GM12872 (cell line): ENCODE data around the gene ACSS1.

Experiments used
- TF ChIP-seq, protein P1 (sequence below): IDR thresholded peaks from 3 replicates; pipeline ENCODE4 v1.5.1; 2011; ENCODE audit warnings: low read depth, mild to moderate bottlenecking, low read length, moderate library complexity; ENCODE audit not compliant: insufficient read depth

Gene ACSS1

DNA sequence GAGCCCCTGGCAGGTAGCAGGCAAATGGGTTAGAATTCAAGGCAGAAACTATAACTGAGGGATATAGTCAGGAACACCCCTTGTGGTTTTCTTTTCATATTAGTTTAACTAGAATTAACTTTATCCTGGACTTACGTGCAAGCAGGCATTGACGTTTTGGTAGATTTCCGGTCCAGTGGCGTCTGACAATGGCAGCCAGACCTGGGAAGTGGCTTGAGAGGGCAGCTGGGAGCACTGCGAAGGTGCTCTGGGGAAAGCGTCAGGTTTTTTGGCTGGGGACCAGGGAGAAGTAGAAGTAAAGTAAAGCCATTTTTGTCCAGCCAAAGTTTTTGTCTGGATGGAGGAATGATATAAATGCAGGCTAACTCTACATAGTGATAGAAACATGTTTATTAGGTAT is 8.4 kb upstream of the ACSS1 start:
- TF ChIP-seq, protein P1, sequence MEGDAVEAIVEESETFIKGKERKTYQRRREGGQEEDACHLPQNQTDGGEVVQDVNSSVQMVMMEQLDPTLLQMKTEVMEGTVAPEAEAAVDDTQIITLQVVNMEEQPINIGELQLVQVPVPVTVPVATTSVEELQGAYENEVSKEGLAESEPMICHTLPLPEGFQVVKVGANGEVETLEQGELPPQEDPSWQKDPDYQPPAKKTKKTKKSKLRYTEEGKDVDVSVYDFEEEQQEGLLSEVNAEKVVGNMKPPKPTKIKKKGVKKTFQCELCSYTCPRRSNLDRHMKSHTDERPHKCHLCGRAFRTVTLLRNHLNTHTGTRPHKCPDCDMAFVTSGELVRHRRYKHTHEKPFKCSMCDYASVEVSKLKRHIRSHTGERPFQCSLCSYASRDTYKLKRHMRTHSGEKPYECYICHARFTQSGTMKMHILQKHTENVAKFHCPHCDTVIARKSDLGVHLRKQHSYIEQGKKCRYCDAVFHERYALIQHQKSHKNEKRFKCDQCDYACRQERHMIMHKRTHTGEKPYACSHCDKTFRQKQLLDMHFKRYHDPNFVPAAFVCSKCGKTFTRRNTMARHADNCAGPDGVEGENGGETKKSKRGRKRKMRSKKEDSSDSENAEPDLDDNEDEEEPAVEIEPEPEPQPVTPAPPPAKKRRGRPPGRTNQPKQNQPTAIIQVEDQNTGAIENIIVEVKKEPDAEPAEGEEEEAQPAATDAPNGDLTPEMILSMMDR: no peak

DNA sequence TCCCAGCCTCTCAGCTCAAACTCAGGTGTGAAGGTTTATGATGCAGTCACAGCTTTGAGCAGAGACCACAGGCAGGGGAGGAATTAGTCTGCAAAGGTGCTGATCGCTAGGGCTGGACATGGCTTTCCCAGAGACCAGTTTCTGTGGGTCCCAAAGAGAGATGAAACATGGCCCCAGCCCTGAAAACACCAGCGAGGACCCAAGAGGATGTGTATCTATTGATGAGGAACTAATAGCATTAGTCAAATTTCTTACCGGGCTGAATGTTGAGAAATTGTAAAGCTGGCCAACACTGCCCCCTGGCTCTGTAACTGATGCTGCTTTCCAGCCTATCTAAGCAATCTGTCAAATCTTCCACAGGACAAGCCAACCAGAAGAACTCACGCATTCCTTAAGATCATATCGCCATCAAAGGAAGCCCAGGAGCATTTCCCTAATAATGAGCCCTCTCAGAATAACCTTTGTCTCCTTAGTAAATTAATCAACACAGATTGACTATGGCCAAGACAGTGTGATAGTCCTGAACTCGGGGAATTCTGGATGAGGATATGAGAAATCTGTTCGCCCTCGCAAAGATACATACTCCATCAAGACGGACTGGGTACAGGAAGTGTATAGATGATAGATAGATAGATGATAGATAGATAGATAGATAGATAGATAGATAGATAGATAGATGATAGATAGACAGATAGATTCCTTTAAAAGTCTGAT is 7.8 kb upstream of the ACSS1 start:
- TF ChIP-seq, protein P1: peak; percentile 76

DNA sequence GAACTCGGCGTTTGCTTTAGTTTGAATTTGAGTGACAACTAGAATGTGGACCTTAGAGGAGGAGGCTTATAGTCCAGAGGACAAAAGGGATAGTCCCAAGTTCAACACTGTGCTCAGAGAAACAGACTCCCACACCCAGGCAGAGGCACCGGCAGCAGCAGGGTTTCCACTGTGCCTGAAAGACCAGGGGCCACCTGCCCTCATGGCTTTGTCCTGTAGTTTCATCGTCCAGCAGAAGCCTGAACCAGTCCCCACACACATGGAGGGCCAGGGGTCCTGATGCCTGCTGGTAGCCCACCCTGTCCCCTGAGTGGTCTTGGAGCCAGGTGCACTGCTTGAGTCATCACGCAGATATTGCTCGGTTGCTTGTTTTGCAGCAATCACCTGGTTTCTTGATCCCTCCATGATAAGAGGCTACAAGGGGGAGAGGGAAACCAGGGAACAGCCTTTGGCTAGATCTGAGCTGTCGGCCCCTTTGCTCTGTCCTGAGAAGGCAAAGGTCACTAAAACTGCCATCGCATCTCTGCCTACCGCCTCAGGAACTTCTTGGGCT is 7.2 kb upstream of the ACSS1 start:
- TF ChIP-seq, protein P1: no peak

DNA sequence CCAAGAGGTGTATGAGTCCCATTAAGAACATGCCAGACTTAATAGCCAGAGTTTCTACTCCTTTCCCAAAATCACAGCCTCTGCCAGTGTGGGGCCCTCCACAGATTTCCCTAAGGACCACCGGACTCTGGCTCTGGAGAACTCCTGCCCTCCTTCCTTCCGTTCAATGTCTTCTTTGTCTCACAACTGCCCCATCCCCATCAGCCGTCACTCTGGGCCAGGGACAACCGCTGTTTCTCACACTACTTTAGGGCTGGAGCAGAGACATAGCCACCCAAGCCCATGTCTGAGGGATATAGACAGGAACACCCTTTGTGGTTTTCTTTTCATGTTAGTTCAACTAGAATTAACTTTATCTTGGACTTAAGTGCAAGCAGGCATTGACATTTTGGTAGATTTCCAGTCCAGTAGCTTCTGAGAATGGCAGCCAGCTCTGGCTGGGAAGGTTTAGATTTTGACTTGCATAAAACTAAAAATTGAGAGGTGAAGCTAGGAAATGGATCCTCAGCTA is 6.7 kb upstream of the ACSS1 start:
- TF ChIP-seq, protein P1: no peak

DNA sequence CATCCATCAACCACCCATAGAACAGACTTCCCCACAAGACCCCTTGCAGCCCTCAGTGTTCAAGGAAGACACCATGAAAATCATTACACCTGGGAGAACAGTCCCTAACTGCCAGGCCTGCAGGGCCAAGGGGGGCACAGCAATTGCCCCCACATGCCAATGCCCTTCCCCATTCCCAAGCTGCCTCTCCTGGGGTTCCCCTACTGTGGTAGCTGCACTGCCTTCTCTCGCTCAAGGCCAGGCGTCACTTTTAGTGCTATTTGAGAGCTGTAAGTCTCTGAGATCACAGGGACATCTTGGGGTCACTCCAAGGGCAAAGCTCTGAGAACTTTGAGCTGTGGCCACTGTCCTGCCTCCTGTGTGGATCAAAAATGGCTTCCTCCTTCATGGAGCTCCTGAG is 6.0 kb upstream of the ACSS1 start:
- TF ChIP-seq, protein P1: no peak

DNA sequence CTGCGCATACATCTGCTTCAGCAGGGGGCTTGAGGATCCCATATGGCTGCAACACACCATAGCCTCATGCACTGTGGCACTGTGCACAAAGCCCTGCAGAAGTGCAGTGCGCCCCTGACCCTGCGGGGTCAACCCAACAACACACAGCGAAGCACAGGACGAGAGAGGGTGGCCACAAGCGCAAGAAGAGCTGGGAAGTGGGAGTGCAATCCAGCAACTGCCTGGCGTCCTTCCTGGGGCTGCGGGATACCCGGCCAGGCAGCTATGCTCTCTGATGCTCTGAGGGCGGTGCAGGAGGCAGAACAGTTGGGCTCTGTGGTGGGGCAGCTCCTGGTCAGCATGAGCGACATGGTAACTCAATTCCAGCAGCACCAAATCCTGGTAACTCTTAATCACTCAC is 5.6 kb upstream of the ACSS1 start:
- TF ChIP-seq, protein P1: no peak

DNA sequence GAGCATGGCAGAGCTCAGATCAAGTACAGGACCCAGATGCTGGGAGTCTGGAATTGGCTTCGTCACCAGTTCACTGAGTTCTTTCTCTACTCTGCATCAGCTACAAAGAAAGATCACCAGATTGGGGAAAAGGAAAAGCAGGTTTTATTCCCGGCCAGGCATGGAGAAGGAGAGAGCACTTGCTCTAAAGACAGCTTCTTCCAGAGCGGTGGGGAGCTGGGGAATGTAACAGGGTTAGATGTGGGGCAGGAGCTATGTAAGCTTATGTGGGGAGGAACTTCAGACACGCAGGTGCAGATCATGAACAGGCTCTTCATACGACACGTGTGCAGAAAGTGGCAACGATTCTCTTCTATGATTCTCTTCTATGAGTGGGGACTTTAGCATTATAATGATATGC is 4.9 kb upstream of the ACSS1 start:
- TF ChIP-seq, protein P1: no peak
